ENCODE data around the gene ANKS6. TPM values are rescaled to one million over a fixed set of nuclear protein-coding genes. Genes with fewer than 3 reads are reported as not detected.
A peak's percentile ranks its signal among the peaks of the same experiment; 100 is the strongest.

ANKS6 gene
- total RNA-seq, 1 experiment from 2014 or later: 21.8 TPM

DNA sequence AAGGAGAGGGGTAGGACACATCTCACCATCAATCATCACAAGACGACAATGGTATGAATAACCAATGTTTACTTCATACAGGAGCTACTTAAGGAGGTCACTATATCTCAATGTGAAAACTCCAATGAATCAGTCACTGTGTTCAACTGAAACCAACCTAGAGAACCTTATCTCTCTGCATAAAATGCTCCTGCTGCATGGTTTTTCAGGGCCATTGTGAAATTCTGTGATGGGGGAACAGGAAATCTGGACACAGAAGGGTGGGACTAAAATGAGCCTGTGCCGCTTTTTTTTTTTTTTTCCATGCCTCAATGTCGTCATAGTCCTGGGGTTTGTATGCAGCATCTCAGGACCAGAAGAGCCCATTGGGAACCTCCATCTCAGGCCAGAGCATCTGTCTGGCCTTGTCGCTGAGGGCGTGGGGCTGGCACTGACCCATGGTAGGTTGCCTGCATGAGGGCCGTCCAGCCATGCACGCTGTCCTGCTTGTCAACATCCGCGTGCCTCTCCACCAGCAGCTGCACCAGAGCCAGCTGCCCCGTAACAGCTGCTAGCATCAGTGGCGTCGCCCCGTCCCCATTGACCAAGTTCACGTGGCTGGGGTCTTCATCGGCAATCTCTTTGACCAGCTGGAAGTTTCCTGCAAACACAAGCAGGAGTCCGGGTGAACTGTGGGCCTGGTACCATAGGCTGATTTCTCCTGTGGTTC, 12.7 kb downstream of the ANKS6 start:
- no peaks in the 10 kb centered on the region for H3K27me3 Mint-ChIP-seq (ENCODE audit: insufficient read depth, unreplicated experiment)
- H3K4me3 Mint-ChIP-seq (ENCODE audit: unreplicated experiment): no peak overlapping the region
- H3K27ac Mint-ChIP-seq (ENCODE audit: low read depth, unreplicated experiment): no peak overlapping the region
- intact Hi-C loops (cut with micrococcal nuclease): no loop called here
- TF ChIP-seq, protein P1, sequence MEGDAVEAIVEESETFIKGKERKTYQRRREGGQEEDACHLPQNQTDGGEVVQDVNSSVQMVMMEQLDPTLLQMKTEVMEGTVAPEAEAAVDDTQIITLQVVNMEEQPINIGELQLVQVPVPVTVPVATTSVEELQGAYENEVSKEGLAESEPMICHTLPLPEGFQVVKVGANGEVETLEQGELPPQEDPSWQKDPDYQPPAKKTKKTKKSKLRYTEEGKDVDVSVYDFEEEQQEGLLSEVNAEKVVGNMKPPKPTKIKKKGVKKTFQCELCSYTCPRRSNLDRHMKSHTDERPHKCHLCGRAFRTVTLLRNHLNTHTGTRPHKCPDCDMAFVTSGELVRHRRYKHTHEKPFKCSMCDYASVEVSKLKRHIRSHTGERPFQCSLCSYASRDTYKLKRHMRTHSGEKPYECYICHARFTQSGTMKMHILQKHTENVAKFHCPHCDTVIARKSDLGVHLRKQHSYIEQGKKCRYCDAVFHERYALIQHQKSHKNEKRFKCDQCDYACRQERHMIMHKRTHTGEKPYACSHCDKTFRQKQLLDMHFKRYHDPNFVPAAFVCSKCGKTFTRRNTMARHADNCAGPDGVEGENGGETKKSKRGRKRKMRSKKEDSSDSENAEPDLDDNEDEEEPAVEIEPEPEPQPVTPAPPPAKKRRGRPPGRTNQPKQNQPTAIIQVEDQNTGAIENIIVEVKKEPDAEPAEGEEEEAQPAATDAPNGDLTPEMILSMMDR (IDR thresholded peaks at IDR 0.05; ENCODE audit: unreplicated experiment): no peak
- BruUV-seq (replicated peaks): no TSS peak
- peaks cover 31% of the 10 kb centered on the region for H3K36me3 Mint-ChIP-seq (ENCODE audit: insufficient read depth, unreplicated experiment)
- no peak for DNase-seq (ENCODE audit: unreplicated experiment)
- H3K9me3 Mint-ChIP-seq (ENCODE audit: unreplicated experiment): no peaks in the 10 kb centered on the region
- CTCF ChIA-PET: interaction anchor here (0.6 to 4.1 kb wide), 7 partner anchors 7 to 491 kb away, joined by 3 to 31 read pairs (median 7); no protein-coding TSS in a partner anchor
- POLR2A ChIA-PET: no interaction called here
- peaks cover 14% of the 10 kb centered on the region for H3K4me1 Mint-ChIP-seq (ENCODE audit: insufficient read depth, unreplicated experiment)

DNA sequence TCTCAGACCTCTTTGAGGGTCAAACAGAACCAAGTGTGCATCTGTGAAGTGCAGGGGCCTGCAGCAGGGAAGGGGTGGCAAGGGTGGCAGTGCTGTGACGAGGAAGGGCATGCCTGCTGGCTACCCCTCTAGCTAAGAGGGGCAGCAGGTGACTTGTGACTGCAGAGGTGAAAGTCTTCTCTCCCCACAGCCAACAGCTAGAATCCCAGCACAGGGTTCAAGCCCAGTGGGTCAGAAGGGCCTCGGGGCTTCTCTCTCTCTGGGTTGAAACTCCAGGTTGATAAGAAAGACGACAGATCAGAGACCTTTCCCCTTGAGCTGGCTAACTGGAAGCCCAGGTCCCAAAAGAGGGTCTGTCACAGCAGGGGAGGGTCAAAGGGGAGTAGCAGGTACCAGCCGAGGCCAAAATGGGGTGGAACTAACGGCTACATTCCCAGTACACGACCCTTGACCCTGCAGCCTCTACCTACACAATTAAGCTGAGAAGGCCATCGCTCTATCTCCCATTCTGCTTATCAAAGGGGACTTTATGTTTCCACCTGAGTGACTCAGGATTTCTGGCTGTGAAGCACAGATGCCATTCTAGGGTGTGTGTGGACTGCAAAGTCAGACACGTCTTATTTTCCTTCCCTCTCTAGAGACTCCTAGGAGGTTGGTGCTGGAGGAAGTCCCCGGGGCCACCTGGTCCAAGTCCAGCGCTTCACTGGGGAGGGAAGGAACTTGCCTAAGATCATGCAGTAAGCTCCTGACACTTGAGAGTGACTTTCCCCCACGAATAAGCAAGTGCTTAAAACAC, 14.6 kb downstream of the ANKS6 start:
- ChIA-PET POLR2A (interaction anchor here (0.5 to 1.3 kb wide), 6 partner anchors 9 to 467 kb away, joined by 3 to 5 read pairs (median 3); no protein-coding TSS in a partner anchor), CTCF (interaction anchor here (0.6 to 2.3 kb wide), 7 partner anchors 9 to 466 kb away, joined by 3 to 10 read pairs (median 5); no protein-coding TSS in a partner anchor)
- intact Hi-C loops (cut with micrococcal nuclease): no loop called here
- peak overlapping the region; percentile 89 for H3K27ac Mint-ChIP-seq (ENCODE audit: low read depth, unreplicated experiment)
- no peaks in the 10 kb centered on the region for H3K9me3 Mint-ChIP-seq (ENCODE audit: unreplicated experiment)
- TF ChIP-seq, protein P1 (IDR thresholded peaks at IDR 0.05; ENCODE audit: unreplicated experiment): no peak
- BruUV-seq (replicated peaks): no TSS peak
- H3K4me3 Mint-ChIP-seq (ENCODE audit: unreplicated experiment): peak overlapping the region; percentile 36
- DNase-seq (ENCODE audit: unreplicated experiment): peak; percentile 60
- H3K4me1 Mint-ChIP-seq (ENCODE audit: insufficient read depth, unreplicated experiment): peaks cover 14% of the 10 kb centered on the region
- peaks cover 29% of the 10 kb centered on the region for H3K36me3 Mint-ChIP-seq (ENCODE audit: insufficient read depth, unreplicated experiment)
- H3K27me3 Mint-ChIP-seq (ENCODE audit: insufficient read depth, unreplicated experiment): no peaks in the 10 kb centered on the region

DNA sequence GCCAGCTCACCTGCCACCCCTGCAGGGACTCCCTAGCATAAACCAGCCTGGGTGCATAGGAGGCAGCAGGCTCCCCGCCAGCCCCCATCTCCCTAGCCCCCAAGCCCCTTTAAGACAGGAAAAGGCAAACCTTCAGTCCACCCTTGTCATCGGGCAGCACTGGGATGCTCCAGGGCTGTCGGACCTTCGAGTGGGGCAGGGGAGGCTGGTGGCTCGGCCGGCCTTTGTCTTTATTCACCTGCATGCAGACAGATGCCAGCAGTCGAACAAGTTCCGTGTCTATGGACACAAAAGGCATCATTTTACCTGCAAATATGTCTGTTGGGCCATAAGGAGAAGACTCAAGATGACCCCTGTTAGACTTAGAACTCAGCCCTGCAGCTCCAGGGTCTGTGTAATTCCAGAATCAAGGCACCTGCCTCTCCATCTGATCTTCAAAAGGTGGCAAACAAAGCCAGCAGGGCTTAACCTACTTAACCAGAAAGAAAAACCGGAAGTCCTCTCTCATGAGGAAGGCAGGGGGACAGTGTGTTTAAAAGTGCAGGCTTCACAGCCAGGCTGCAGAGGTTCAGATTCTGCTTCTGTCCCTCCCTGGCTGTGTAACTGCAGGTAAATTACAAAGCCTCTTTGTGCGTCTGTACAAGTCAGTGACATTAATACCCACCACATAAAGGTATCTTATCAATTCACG, 16.2 kb downstream of the ANKS6 start:
- TF ChIP-seq, protein P1 (IDR thresholded peaks at IDR 0.05; ENCODE audit: unreplicated experiment): no peak
- peaks cover 30% of the 10 kb centered on the region for H3K36me3 Mint-ChIP-seq (ENCODE audit: insufficient read depth, unreplicated experiment)
- H3K27me3 Mint-ChIP-seq (ENCODE audit: insufficient read depth, unreplicated experiment): no peaks in the 10 kb centered on the region
- BruUV-seq (replicated peaks): no TSS peak
- peaks cover 14% of the 10 kb centered on the region for H3K4me1 Mint-ChIP-seq (ENCODE audit: insufficient read depth, unreplicated experiment)
- no peaks in the 10 kb centered on the region for H3K9me3 Mint-ChIP-seq (ENCODE audit: unreplicated experiment)
- DNase-seq (ENCODE audit: unreplicated experiment): no peak
- intact Hi-C loops (cut with micrococcal nuclease): no loop called here
- H3K27ac Mint-ChIP-seq (ENCODE audit: low read depth, unreplicated experiment): no peak overlapping the region
- ChIA-PET POLR2A (no interaction called here), CTCF (interaction anchor here (7.0 kb wide), 1 partner anchor 464 kb away, joined by 103 read pairs; no protein-coding TSS in a partner anchor)
- H3K4me3 Mint-ChIP-seq (ENCODE audit: unreplicated experiment): no peak overlapping the region
